Measurements from ENCODE around the gene HEPHL1.
"Not testable (repeated sequence)": the region's sequence is repeated elsewhere in the genome, so short reads cannot be mapped to it uniquely, and the experiment has no call there.

The HEPHL1 gene

GRCh38 chr11:94089341-94089740 lies 68.2 kb downstream of the HEPHL1 start:
- DNase-seq (ENCODE audit: low read depth, low spot score): no peak

- DNase-seq (ENCODE audit: low read depth, low spot score): no peak
Observed at GRCh38 chr11:94090401-94090800, 69.2 kb downstream of the HEPHL1 start.

- DNase-seq (ENCODE audit: low read depth, low spot score): no peak
Observed at GRCh38 chr11:94091091-94091490, 69.9 kb downstream of the HEPHL1 start.

DNA sequence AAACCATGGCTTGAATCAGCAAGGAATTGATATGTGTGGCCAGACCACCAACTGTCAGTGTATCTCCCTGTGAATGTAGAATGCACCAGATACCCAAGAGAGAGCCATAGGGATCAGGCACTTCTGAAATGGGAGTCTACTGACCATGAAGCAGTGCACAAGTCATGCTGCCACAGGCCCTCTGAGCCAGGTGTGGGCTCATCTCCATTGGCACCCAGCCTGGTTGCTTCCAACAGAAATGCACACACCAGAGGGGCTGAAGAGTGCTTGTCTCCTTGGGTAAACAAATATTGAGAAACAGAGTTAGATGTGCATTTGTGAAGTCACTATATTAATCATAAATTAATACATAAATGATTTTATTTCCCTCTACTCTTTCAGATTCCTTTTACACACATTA lies 79.1 kb downstream of the HEPHL1 start:
- no peak for DNase-seq (ENCODE audit: low read depth, low spot score)

GRCh38 chr11:94103471-94103870 lies 82.3 kb downstream of the HEPHL1 start:
- DNase-seq (ENCODE audit: low read depth, low spot score): no peak

DNA sequence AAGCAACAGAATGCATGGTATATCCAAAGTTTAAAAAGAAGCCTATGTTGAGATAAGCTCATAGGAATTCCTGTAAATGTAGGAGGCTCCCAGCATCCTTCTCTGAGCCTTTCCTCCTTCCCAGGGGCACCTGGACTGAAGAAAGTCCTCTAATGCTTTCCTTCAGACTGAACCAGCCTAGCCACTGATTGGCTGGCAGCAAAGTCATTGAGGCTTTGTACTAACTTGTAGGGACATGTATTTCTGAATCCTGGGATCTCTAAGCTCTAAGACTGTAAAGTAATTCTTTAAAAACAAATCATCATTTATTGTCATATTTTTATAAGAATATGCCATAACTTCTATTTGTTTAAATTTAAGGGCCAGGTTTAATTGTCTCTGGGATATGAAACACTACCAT lies 83.6 kb downstream of the HEPHL1 start:
- no peak for DNase-seq (ENCODE audit: low read depth, low spot score)

GRCh38 chr11:94106716-94107115 lies 85.6 kb downstream of the HEPHL1 start:
- no peak for DNase-seq (ENCODE audit: low read depth, low spot score)

DNA sequence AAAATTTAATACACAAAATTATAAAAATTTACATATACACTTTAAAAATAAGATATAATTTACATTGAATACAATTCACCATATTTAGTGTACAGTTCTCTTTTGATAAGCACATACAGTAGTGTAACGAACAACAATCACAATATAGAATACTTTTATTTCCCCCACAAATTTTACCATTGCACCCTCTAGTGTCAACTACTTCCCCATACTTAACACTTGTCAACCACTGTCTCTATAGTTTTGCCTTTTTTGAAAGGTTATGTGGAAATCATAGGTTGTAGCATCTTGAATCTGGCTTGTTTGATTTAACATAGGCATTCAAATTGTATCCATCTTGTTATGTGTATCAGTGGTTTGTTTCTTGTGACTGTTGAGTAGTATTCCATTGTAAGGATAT lies 86.2 kb downstream of the HEPHL1 start:
- no peak for DNase-seq (ENCODE audit: low read depth, low spot score)

DNA sequence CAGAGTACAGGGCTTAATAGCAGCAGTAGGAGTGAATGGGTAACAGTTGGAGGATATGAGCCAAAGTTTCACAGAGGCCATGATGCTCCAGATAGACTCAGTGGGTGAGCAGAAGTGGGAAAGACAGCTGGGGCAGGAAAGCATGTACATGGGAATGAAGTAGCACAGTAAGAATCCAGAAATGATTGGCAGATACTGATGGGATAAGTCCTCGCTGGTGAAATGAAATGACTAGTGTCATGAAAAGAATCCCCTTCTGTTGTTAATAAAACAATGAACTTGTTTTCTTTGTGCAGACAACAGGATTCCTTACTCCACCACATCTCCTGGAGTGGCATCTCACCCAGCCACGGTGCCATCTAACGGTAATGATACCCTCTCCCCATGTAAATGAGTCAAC lies 90.1 kb downstream of the HEPHL1 start:
- no peak for DNase-seq (ENCODE audit: low read depth, low spot score)

GRCh38 chr11:94111660-94112059 lies 90.5 kb downstream of the HEPHL1 start:
- DNase-seq (ENCODE audit: low read depth, low spot score): no peak

GRCh38 chr11:94112206-94112953 lies 91.2 kb downstream of the HEPHL1 start:
- no peak for DNase-seq (ENCODE audit: low read depth, low spot score)

DNA sequence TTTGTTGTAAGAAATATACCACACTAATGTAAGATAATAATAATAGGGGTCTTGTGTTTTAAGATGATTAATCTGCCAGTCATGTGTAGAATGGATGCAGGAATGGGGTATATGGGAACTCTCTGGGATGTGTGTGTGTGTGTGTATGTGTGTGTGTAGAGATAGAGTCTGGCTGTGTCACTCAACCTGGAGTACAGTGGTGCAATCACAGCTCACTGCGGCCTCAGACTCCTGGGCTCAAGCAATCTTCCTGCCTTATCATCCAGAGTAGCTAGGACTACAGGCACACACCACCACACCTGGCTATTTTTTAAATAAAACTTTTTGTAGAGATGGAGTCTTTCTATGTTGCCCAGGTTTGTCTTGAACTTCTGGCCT lies 96.0 kb downstream of the HEPHL1 start:
- no peak for DNase-seq (ENCODE audit: low read depth, low spot score)

DNA sequence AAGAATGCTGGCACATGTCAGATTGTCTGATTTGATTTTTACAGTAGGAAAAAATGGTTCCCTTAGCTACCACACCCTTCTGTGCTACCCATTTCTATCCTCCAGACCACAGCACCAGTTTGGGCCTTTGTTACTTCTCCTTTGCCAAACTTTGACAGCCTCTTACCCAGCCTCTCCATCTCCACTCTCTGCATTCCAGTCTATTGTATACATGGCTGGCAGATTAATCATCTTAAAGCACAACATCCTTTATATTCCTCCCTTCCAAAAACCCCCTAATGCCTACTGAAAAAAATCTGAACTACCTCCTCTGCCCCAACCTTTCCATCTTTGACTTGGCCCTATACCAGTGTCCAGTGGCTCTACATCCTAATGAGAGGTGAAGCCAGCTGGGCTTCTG lies 96.7 kb downstream of the HEPHL1 start:
- DNase-seq (ENCODE audit: low read depth, low spot score): no peak

DNA sequence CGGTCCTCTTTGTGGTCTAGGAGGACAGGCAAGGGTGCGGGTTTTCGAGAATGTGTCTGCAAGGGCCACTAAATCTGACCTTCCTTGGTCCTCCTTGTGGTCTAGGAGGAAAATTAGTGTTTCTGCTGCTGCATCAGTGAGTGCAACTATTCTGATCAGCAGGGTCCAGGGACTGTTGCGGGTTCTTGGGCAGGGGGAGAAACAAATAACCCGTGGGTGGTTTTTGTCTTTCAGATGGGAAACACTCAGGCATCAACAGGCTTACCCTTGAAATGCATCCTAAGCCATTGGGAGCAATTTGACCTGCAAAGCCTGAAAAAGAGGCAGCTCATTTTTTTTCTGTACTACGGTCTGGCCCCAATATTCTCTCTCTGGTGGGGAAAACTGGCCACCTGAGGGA lies 98.5 kb downstream of the HEPHL1 start:
- DNase-seq (ENCODE audit: low read depth, low spot score): not testable (repeated sequence)

GRCh38 chr11:94120516-94120915 lies 99.4 kb downstream of the HEPHL1 start:
- not testable (repeated sequence) for DNase-seq (ENCODE audit: low read depth, low spot score)

GRCh38 chr11:94120946-94121345 lies 99.8 kb downstream of the HEPHL1 start:
- DNase-seq (ENCODE audit: low read depth, low spot score): no peak

DNA sequence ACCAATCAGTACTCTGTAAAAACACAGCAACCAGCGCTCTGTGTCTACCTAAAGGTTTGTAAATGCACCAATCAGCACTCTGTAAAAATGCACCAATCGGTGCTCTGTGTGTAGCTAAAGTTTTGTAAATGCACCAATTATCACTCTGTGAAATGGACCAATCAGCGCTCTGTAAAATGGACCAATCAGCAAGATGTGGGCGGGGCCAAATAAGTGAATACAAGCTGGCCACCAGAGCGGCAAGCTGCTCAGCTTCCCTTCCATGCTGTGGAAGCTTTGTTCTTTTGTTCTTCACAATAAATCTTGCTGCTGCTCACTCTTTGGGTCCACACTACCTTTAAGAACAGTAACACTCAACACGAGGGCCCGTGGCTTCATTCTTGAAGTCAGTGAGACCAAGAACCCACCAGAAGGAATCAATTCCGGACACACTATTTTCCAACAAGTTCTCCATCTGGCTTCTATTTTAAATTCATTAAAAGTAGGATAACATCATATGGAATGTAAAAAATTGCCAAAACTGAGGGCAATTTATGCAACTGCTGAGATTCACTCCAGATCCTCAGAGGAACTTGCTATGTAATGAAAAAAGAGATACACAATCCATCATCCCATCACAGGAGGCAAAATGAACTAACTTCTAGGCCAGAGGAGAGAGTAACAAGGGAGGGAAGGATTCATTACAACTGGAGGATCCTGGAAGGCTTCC lies 104.4 kb downstream of the HEPHL1 start:
- DNase-seq (ENCODE audit: low read depth, low spot score): no peak

GRCh38 chr11:94127638-94128037 lies 106.5 kb downstream of the HEPHL1 start:
- no peak for DNase-seq (ENCODE audit: low read depth, low spot score)

- DNase-seq (ENCODE audit: low read depth, low spot score): peak; percentile 45
Observed at GRCh38 chr11:94128291-94128745, 107.2 kb downstream of the HEPHL1 start.

DNA sequence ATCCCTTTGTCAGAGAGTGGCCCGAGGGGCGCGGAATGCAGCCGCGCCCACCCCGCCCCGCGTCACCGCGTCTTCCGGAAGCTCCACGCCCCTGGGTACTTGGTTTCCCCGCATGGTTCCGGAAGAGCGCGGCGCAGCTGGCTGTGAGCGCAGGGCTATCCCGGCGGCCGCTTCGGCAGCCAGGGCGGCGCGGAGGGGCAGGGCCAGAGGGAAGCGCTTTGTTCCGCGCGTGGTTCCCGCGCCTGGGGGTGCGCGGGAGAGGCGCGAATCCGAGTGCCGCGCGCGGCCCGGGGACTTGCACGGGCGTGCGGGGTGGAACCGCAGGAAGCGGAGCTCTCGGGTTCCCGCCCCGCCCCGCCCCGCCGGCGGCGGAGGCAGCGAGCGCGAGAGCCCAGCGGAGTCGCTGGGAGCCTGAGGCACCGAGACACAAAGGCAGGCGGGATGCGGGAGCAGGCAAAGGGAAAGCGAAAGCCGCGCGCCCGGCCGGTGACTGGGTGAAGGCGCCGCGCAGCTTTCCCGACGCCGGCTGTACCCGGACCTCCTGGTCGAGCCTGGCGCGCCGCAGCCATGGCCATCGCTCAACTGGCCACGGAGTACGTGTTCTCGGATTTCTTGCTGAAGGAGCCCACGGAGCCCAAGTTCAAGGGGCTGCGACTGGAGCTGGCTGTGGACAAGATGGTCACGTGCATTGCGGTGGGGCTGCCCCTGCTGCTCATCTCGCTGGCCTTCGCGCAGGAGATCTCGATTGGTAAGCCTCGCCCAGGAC lies 107.8 kb downstream of the HEPHL1 start, which contains the start of gene PANX1:
Gene PANX1 (plus strand): TSS at position 96 of the 766 bp plus-strand sequence. CDS start 472 bp downstream, at position 568.
- DNase-seq (ENCODE audit: low read depth, low spot score): peak; percentile 40

DNA sequence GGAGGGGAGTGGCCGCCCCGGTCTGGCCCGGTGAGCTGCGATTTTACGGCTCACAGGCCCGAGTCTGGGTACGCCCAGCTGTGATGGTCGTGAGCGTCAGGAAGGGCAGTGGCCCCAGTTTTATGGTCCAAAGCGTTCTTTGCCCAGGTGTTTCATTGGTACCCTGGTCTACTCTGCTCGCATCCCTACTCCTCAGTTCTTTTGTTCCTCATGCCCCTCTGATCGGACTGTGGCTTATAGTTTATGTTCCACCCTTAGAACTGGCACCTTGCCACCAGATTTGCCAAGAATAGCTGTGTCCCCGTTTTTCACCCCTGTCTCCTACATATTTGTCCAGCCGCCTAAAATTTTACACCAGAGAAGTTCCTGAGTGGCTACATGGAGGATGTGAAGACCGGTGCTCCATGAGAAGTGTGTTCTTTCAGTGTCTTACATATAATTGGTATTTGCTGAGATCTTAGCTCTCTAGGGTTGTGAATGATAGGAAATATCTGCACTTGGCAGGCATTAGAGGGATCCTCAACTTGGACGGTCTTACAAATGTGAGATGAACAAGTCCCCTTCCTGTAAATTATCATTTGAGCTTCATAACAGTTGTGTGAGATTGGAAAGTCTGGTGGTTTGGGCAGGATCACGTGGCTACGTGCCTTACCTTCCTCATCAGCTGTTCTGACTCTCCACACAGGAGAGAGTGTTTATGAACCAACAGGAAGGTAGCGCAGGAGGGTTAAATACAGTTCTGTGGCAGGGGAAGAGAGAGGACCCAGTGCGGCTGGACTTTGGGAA lies 108.6 kb downstream of the HEPHL1 start:
- no peak for DNase-seq (ENCODE audit: low read depth, low spot score)
